ENCODE results near the gene HNF1B. TPM values are rescaled to one million over a fixed set of nuclear protein-coding genes. Genes with fewer than 3 reads are reported as not detected.

HNF1B gene
- total and polyA plus RNA-seq, 7 experiments from 2014 or later = 1.4 TPM; not detected in 6

GRCh38 chr17:37706446-37706845 is 38.4 kb downstream of the HNF1B start:
- CTCF ChIA-PET = no interaction called here
- no peak overlapping the region for H3K27ac Mint-ChIP-seq
- Histone ChIP-seq H3K27ac (ENCODE audit: low read depth, low read length) (no peak overlapping the region), H3K27me3 (ENCODE audit: control insufficient read depth in 2 of 2, insufficient read depth in 2 of 2, low read length in 2 of 2) (no peaks in the 10 kb centered on the region), H3K9me3 (ENCODE audit: control insufficient read depth in 2 of 3, low read length in 3 of 3) (no peaks in the 10 kb centered on the region), H3K36me3 (ENCODE audit: control insufficient read depth in 2 of 3, insufficient read depth in 3 of 3, low read length in 3 of 3) (no peaks in the 10 kb centered on the region), H3K4me3 (ENCODE audit: low read length) (no peak overlapping the region), H3K4me1 (ENCODE audit: control insufficient read depth in 2 of 2, insufficient read depth in 2 of 2, low read length in 2 of 2) (no peaks in the 10 kb centered on the region)
- intact Hi-C loops (cut with micrococcal nuclease) = no loop called here
- H3K36me3 Mint-ChIP-seq = no peaks in the 10 kb centered on the region
- peaks cover 20 to 47% (median 37%) of the 10 kb centered on the region in 5 donors for H3K27me3 Mint-ChIP-seq
- no peak for DNase-seq
- no peak overlapping the region for H3K4me3 Mint-ChIP-seq
- POLR2A ChIA-PET = no interaction called here
- H3K4me1 Mint-ChIP-seq = peaks cover 0 to 6% (median 0%) of the 10 kb centered on the region in 7 donors
- H3K9me3 Mint-ChIP-seq = no peaks in the 10 kb centered on the region
- ATAC-seq = no peak

DNA sequence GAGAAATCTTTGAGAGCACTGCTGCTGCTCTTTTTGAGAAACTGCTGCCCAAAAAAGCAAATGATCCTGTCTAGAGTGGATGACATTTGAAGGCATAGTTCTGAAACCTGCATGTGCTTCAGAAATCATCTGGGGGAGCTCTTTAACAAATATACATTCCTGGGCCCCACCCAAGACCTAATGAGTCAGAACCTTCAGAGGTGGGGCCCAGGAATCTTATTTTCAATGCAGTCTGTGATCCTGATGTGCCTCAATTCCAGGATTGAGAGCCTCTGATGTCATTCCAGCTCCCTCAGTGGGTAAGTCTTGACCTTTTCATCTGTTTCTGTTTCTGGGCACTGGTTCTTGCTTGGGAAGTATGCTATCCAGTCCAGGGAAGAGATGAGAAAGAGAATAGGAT is 42.3 kb downstream of the HNF1B start:
- DNase-seq (no peak), ATAC-seq (no peak)
- Mint-ChIP-seq H3K4me1 (peaks cover 0 to 20% (median 0%) of the 10 kb centered on the region in 7 donors), H3K27me3 (peaks cover 14 to 41% (median 23%) of the 10 kb centered on the region in 5 donors), H3K36me3 (no peaks in the 10 kb centered on the region), H3K27ac (no peak overlapping the region), H3K4me3 (no peak overlapping the region), H3K9me3 (no peaks in the 10 kb centered on the region)
- CTCF ChIA-PET = no interaction called here
- H3K36me3 ChIP-seq (ENCODE audit: control insufficient read depth in 2 of 3, insufficient read depth in 3 of 3, low read length in 3 of 3) = no peaks in the 10 kb centered on the region
- POLR2A ChIA-PET = no interaction called here
- H3K4me1 ChIP-seq (ENCODE audit: control insufficient read depth in 2 of 2, insufficient read depth in 2 of 2, low read length in 2 of 2) = no peaks in the 10 kb centered on the region
- H3K4me3 ChIP-seq (ENCODE audit: low read length) = no peak overlapping the region
- intact Hi-C loops (cut with micrococcal nuclease) = loop anchor here (5.0 kb wide), 3 partner anchors 50 to 620 kb away; no protein-coding TSS in a partner anchor
- no peak overlapping the region for H3K27ac ChIP-seq (ENCODE audit: low read depth, low read length)
- no peaks in the 10 kb centered on the region for H3K27me3 ChIP-seq (ENCODE audit: control insufficient read depth in 2 of 2, insufficient read depth in 2 of 2, low read length in 2 of 2)
- no peaks in the 10 kb centered on the region for H3K9me3 ChIP-seq (ENCODE audit: control insufficient read depth in 2 of 3, low read length in 3 of 3)

DNA sequence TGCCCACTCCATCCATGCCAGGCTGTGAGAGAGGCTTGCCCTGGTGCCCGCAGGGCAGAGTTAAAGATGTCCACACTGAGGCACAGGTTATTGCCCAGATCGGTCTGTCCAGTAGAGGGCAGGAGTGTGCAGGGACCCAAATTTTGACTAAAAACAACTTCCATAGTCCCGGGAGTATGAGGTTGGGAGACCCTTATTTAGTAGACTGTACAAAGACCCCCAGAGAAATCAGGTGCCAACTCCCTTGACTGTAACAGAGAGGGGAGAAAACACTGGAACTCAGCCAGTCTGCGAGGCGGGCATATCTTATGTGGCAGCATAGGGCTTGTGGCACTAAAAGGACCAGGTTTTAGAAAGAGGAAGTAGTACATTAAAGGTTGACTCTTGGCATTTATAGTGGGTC is 43.4 kb downstream of the HNF1B start:
- Mint-ChIP-seq H3K4me1 (peaks cover 0 to 20% (median 5%) of the 10 kb centered on the region in 7 donors), H3K9me3 (no peaks in the 10 kb centered on the region), H3K27me3 (peaks cover 14 to 37% (median 23%) of the 10 kb centered on the region in 5 donors), H3K36me3 (no peaks in the 10 kb centered on the region), H3K27ac (no peak overlapping the region), H3K4me3 (peak overlapping the region in 6 of 10 donors; percentile 5 to 67 (median 40))
- Histone ChIP-seq H3K36me3 (ENCODE audit: control insufficient read depth in 2 of 3, insufficient read depth in 3 of 3, low read length in 3 of 3) (no peaks in the 10 kb centered on the region), H3K4me1 (ENCODE audit: control insufficient read depth in 2 of 2, insufficient read depth in 2 of 2, low read length in 2 of 2) (no peaks in the 10 kb centered on the region), H3K27ac (ENCODE audit: low read depth, low read length) (no peak overlapping the region), H3K27me3 (ENCODE audit: control insufficient read depth in 2 of 2, insufficient read depth in 2 of 2, low read length in 2 of 2) (no peaks in the 10 kb centered on the region), H3K9me3 (ENCODE audit: control insufficient read depth in 2 of 3, low read length in 3 of 3) (no peaks in the 10 kb centered on the region), H3K4me3 (ENCODE audit: low read length) (no peak overlapping the region)
- POLR2A ChIA-PET = no interaction called here
- CTCF ChIA-PET = no interaction called here
- DNase-seq (peak in 7 of 9 donors; percentile 8 to 57 (median 14)), ATAC-seq (peak; percentile 81)
- intact Hi-C loops (cut with micrococcal nuclease) = loop anchor here (1.0 to 5.0 kb wide), 5 partner anchors 51 to 621 kb away; no protein-coding TSS in a partner anchor

GRCh38 chr17:37700881-37701280 is 44.0 kb downstream of the HNF1B start:
- H3K36me3 Mint-ChIP-seq = peaks cover 0 to under 1% (median 0%) of the 10 kb centered on the region in 5 donors
- H3K4me1 Mint-ChIP-seq = peaks cover 0 to 20% (median 8%) of the 10 kb centered on the region in 7 donors
- CTCF ChIA-PET = no interaction called here

DNA sequence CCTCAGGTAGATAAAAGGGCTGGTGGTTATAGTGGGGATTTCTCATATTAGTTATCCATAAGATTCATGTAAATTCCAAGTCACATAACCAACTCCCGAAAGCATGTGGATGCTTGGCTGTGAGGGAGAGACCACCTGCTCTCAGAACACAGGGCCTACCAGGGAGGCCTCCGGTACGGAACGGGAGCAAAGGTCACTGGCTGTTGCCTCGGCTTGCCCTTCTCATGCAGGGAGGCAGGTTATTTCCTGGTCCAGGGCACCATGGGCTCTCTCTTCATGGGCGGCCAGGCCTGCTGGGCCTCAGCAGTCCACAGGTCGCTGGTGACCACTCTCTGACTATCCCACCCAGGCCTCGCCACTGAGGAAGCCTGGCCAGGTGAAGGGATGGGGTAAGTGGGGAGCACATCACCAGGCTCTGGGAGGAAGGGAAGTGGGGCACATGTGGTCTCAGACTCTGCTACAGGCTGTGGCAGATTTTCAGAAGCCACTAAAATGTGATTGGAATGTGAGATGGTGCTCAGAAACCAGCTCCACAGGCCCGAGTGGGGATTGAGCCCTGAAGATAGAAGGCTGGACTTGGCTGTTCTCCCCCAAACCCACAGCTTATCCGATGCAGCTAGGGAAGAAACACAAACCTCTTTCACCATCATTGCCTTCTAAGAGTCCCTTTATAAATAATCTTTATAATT is 45.4 kb downstream of the HNF1B start:
- H3K4me3 Mint-ChIP-seq = no peak overlapping the region
- Histone ChIP-seq H3K9me3 (ENCODE audit: control insufficient read depth in 2 of 3, low read length in 3 of 3) (no peaks in the 10 kb centered on the region), H3K27me3 (ENCODE audit: control insufficient read depth in 2 of 2, insufficient read depth in 2 of 2, low read length in 2 of 2) (no peaks in the 10 kb centered on the region), H3K36me3 (ENCODE audit: control insufficient read depth in 2 of 3, insufficient read depth in 3 of 3, low read length in 3 of 3) (no peaks in the 10 kb centered on the region), H3K4me3 (ENCODE audit: low read length) (no peak overlapping the region), H3K4me1 (ENCODE audit: control insufficient read depth in 2 of 2, insufficient read depth in 2 of 2, low read length in 2 of 2) (no peaks in the 10 kb centered on the region), H3K27ac (ENCODE audit: low read depth, low read length) (no peak overlapping the region)
- peaks cover 7 to 22% (median 12%) of the 10 kb centered on the region in 5 donors for H3K27me3 Mint-ChIP-seq
- H3K4me1 Mint-ChIP-seq = peaks cover 0 to 20% (median 8%) of the 10 kb centered on the region in 7 donors
- no peak for ATAC-seq
- peaks cover 0 to 7% (median 0%) of the 10 kb centered on the region in 5 donors for H3K36me3 Mint-ChIP-seq
- no peak for DNase-seq
- intact Hi-C loops (cut with micrococcal nuclease) = no loop called here
- ChIA-PET POLR2A (no interaction called here), CTCF (no interaction called here)
- H3K27ac Mint-ChIP-seq = no peak overlapping the region
- peaks cover 0 to 9% (median 1%) of the 10 kb centered on the region in 11 donors for H3K9me3 Mint-ChIP-seq

More at GRCh38 chr17:37700881-37701280, 44.0 kb downstream of the HNF1B start:
- intact Hi-C loops (cut with micrococcal nuclease) = loop anchor here (1.0 to 5.0 kb wide), 5 partner anchors 51 to 621 kb away; no protein-coding TSS in a partner anchor
- Histone ChIP-seq H3K27ac (ENCODE audit: low read depth, low read length) (no peak overlapping the region), H3K36me3 (ENCODE audit: control insufficient read depth in 2 of 3, insufficient read depth in 3 of 3, low read length in 3 of 3) (no peaks in the 10 kb centered on the region), H3K4me1 (ENCODE audit: control insufficient read depth in 2 of 2, insufficient read depth in 2 of 2, low read length in 2 of 2) (no peaks in the 10 kb centered on the region), H3K27me3 (ENCODE audit: control insufficient read depth in 2 of 2, insufficient read depth in 2 of 2, low read length in 2 of 2) (no peaks in the 10 kb centered on the region), H3K4me3 (ENCODE audit: low read length) (no peak overlapping the region), H3K9me3 (ENCODE audit: control insufficient read depth in 2 of 3, low read length in 3 of 3) (no peaks in the 10 kb centered on the region)
- Mint-ChIP-seq H3K27ac (no peak overlapping the region), H3K9me3 (peaks cover 0 to 2% (median 0%) of the 10 kb centered on the region in 11 donors), H3K4me3 (no peak overlapping the region), H3K27me3 (peaks cover 14 to 35% (median 18%) of the 10 kb centered on the region in 5 donors)
- POLR2A ChIA-PET = no interaction called here
- DNase-seq (no peak), ATAC-seq (no peak)

GRCh38 chr17:37698911-37699255 is 46.0 kb downstream of the HNF1B start:
- Mint-ChIP-seq H3K9me3 (peaks cover 0 to 10% (median 1%) of the 10 kb centered on the region in 11 donors), H3K4me3 (no peak overlapping the region), H3K36me3 (peaks cover 0 to 9% (median 0%) of the 10 kb centered on the region in 5 donors), H3K27ac (no peak overlapping the region), H3K27me3 (peaks cover 2 to 18% (median 12%) of the 10 kb centered on the region in 5 donors), H3K4me1 (peaks cover 0 to 20% (median 8%) of the 10 kb centered on the region in 7 donors)
- Histone ChIP-seq H3K4me1 (ENCODE audit: control insufficient read depth in 2 of 2, insufficient read depth in 2 of 2, low read length in 2 of 2) (no peaks in the 10 kb centered on the region), H3K27me3 (ENCODE audit: control insufficient read depth in 2 of 2, insufficient read depth in 2 of 2, low read length in 2 of 2) (no peaks in the 10 kb centered on the region), H3K9me3 (ENCODE audit: control insufficient read depth in 2 of 3, low read length in 3 of 3) (no peaks in the 10 kb centered on the region), H3K27ac (ENCODE audit: low read depth, low read length) (no peak overlapping the region), H3K4me3 (ENCODE audit: low read length) (no peak overlapping the region), H3K36me3 (ENCODE audit: control insufficient read depth in 2 of 3, insufficient read depth in 3 of 3, low read length in 3 of 3) (no peaks in the 10 kb centered on the region)
- ATAC-seq = no peak
- CTCF ChIA-PET = no interaction called here
- DNase-seq = no peak
- POLR2A ChIA-PET = no interaction called here
- intact Hi-C loops (cut with micrococcal nuclease) = no loop called here

Data from naive thymus-derived CD4-positive, alpha-beta T cell (primary cell).